Astrocyte (in vitro differentiated cells and primary cell): ENCODE measurements around the gene UROC1. TPM values are rescaled to one million over a fixed set of nuclear protein-coding genes. Genes with fewer than 3 reads are reported as not detected.

Experiments used
- DNase-seq: peaks from one replicate; pipeline ENCODE4 v3.0.0-alpha.2; 2010; ENCODE audit warnings: low read depth
- FAIRE-seq: peaks from 2 replicates; lab custom pipeline; 2011; peaks lifted over from hg19 to GRCh38; lab: Jason Lieb, UNC
- H2AFZ ChIP-seq: 2 replicates; pipeline ENCODE4 v1.6.0; 2012; ENCODE audit warnings: low read depth, low read length, inconsistent platforms
- H3K27ac ChIP-seq: 2 replicates; pipeline ENCODE4 v1.5.1; 2011; ENCODE audit warnings: low read depth, low read length, inconsistent platforms
- H3K27me3 ChIP-seq: 2 replicates; pipeline ENCODE4 v1.6.0; 2011; ENCODE audit warnings: low read length, inconsistent platforms; ENCODE audit not compliant: insufficient read depth
- H3K36me3 ChIP-seq: 2 replicates; pipeline ENCODE4 v1.5.1; 2011; ENCODE audit warnings: low read length, inconsistent platforms; ENCODE audit not compliant: insufficient read depth
- H3K4me1 ChIP-seq: 2 replicates; pipeline ENCODE4 v1.5.1; 2011; ENCODE audit warnings: low read length, inconsistent platforms; ENCODE audit not compliant: insufficient read depth
- H3K4me2 ChIP-seq: 2 replicates; pipeline ENCODE4 v1.6.0; 2012; ENCODE audit warnings: low read length, inconsistent platforms
- H3K4me3 ChIP-seq: 2 replicates; pipeline ENCODE4 v1.5.1; 2011; ENCODE audit warnings: low read depth, mild to moderate bottlenecking, low read length, inconsistent platforms; ENCODE audit not compliant: insufficient read depth
- H3K79me2 ChIP-seq: 2 replicates; pipeline ENCODE4 v1.6.0; 2012; ENCODE audit warnings: mild to moderate bottlenecking, low read length, inconsistent platforms; ENCODE audit not compliant: insufficient read depth
- H3K9ac ChIP-seq: 2 replicates; pipeline ENCODE4 v1.6.0; 2012; ENCODE audit warnings: mild to moderate bottlenecking, low read length, inconsistent platforms
- H3K9me3 ChIP-seq: 2 replicates; pipeline ENCODE4 v1.5.1; 2012; ENCODE audit warnings: low read depth, mild to moderate bottlenecking, low read length, inconsistent platforms; ENCODE audit not compliant: insufficient read depth
- H4K20me1 ChIP-seq: 2 replicates; pipeline ENCODE4 v1.6.0; 2012; ENCODE audit warnings: low read length, inconsistent platforms; ENCODE audit not compliant: insufficient read depth
- H3K27ac Mint-ChIP-seq: one replicate; pipeline ENCODE4 v1.8.0; 2021; ENCODE audit warnings: mild to moderate bottlenecking, mixed read lengths; ENCODE audit not compliant: unreplicated experiment
- H3K27me3 Mint-ChIP-seq: one replicate; pipeline ENCODE4 v1.8.0; 2021; ENCODE audit warnings: low read depth, mixed read lengths; ENCODE audit not compliant: unreplicated experiment
- H3K36me3 Mint-ChIP-seq: one replicate; pipeline ENCODE4 v1.8.0; 2021; ENCODE audit warnings: low read depth, mixed read lengths; ENCODE audit not compliant: unreplicated experiment
- H3K4me1 Mint-ChIP-seq: one replicate; pipeline ENCODE4 v1.8.0; 2021; ENCODE audit warnings: low read depth, mixed read lengths; ENCODE audit not compliant: unreplicated experiment
- H3K4me3 Mint-ChIP-seq: one replicate; pipeline ENCODE4 v1.8.0; 2021; ENCODE audit warnings: mild to moderate bottlenecking, moderate library complexity, mixed read lengths; ENCODE audit not compliant: unreplicated experiment
- H3K9me3 Mint-ChIP-seq: one replicate; pipeline ENCODE4 v1.8.0; 2021; ENCODE audit warnings: mild to moderate bottlenecking, mixed read lengths; ENCODE audit not compliant: unreplicated experiment
- EZH2 ChIP-seq: IDR thresholded peaks from 2 replicates; pipeline ENCODE4 v1.6.1; 2012; ENCODE audit warnings: mild to moderate bottlenecking, low read length, inconsistent platforms; ENCODE audit not compliant: insufficient read depth
- total RNA-seq: library from RNA; stranded (reverse); gene quantifications from 2 replicates; pipeline ENCODE4 v1.2.1, GENCODE V29; 2021
- TF ChIP-seq, protein P1 (sequence below): IDR thresholded peaks from 2 replicates; pipeline ENCODE4 v1.5.1; 2011; ENCODE audit warnings: low read depth, mild to moderate bottlenecking, inconsistent platforms, low read length, moderate library complexity; ENCODE audit not compliant: insufficient read depth

The UROC1 gene
- total RNA-seq, 1 donor from 2014 or later: not detected

DNA sequence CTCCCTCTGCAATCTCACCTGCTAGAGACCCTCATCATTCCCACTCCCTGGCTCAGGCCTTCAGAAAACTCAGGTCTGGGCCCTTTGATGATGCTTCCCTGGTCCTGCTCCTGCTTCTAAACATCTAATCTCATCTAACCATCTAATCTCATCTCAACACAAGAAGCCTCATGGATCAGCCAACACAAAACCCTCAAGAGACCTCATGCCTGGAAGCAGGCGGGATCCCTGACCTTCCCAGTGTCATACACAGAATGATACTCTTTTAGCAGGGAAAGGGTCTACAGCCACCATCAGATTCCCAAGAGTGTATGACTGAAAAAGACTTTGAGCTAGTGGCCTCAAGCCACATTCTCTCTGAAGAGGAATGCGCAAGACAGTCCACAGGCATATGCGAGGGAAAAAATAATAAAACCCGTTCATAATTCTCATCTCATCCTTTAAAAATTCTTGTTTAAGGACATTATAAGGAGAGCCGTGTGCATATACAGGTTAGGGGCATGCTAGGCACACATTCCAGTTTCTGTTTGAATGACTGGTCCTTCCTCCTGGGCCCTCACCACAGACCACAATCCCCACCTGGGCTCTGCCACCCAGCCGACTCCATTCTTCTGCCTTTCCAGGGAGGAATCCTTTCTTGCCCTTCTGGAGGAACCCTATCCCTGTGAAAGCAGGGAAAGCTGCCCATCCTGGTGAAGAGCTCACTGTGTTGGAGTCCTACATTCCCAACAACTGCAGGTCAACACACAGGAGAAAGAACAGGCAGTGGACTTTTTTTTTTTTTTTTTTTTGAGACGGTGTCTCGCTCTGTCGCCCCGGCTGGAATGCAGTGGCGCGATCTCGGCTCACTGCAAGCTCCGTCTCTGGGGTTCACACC is 44.0 kb downstream of the UROC1 start:
- peak overlapping the region; percentile 97 for H3K4me3 Mint-ChIP-seq
- H3K36me3 ChIP-seq: peaks cover 17% of the 10 kb centered on the region
- H3K4me3 ChIP-seq: no peak overlapping the region

GRCh38 chr3:126472277-126473006 is 45.1 kb downstream of the UROC1 start:
- DNase-seq (peak; percentile 96), FAIRE-seq (peak; percentile 45)
- Mint-ChIP-seq H3K9me3 (peaks cover 2% of the 10 kb centered on the region), H3K27ac (peak overlapping the region; percentile 43), H3K27me3 (no peaks in the 10 kb centered on the region), H3K4me1 (peaks cover 36% of the 10 kb centered on the region), H3K4me3 (peak overlapping the region; percentile 61), H3K36me3 (peaks cover 21% of the 10 kb centered on the region)
- no peak overlapping the region for H3K9ac ChIP-seq
- no peak overlapping the region for H2AFZ ChIP-seq
- H3K4me1 ChIP-seq: peaks cover 35% of the 10 kb centered on the region
- peaks cover 74% of the 10 kb centered on the region for H4K20me1 ChIP-seq
- no peaks in the 10 kb centered on the region for H3K9me3 ChIP-seq
- no peak overlapping the region for H3K27ac ChIP-seq
- no peaks in the 10 kb centered on the region for H3K27me3 ChIP-seq
- H3K4me3 ChIP-seq: no peak overlapping the region
- peaks cover 27% of the 10 kb centered on the region for H3K36me3 ChIP-seq
- peak overlapping the region; percentile 99 for H3K4me2 ChIP-seq
- H3K79me2 ChIP-seq: peaks cover 69% of the 10 kb centered on the region
- no peak for TF ChIP-seq EZH2
- TF ChIP-seq, protein P1, sequence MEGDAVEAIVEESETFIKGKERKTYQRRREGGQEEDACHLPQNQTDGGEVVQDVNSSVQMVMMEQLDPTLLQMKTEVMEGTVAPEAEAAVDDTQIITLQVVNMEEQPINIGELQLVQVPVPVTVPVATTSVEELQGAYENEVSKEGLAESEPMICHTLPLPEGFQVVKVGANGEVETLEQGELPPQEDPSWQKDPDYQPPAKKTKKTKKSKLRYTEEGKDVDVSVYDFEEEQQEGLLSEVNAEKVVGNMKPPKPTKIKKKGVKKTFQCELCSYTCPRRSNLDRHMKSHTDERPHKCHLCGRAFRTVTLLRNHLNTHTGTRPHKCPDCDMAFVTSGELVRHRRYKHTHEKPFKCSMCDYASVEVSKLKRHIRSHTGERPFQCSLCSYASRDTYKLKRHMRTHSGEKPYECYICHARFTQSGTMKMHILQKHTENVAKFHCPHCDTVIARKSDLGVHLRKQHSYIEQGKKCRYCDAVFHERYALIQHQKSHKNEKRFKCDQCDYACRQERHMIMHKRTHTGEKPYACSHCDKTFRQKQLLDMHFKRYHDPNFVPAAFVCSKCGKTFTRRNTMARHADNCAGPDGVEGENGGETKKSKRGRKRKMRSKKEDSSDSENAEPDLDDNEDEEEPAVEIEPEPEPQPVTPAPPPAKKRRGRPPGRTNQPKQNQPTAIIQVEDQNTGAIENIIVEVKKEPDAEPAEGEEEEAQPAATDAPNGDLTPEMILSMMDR: no peak

More for the DNA sequence above, 44.0 kb downstream of the UROC1 start:
- Histone ChIP-seq H3K9ac (no peak overlapping the region), H2AFZ (no peak overlapping the region), H3K27me3 (no peaks in the 10 kb centered on the region), H3K4me1 (peaks cover 35% of the 10 kb centered on the region), H3K27ac (no peak overlapping the region), H3K9me3 (no peaks in the 10 kb centered on the region), H3K4me2 (peak overlapping the region; percentile 99), H4K20me1 (peaks cover 63% of the 10 kb centered on the region), H3K79me2 (peaks cover 61% of the 10 kb centered on the region)
- TF ChIP-seq, protein P1: no peak
- no peak for TF ChIP-seq EZH2
- peaks cover 2% of the 10 kb centered on the region for H3K9me3 Mint-ChIP-seq
- H3K36me3 Mint-ChIP-seq: peaks cover 17% of the 10 kb centered on the region
- peaks cover 32% of the 10 kb centered on the region for H3K4me1 Mint-ChIP-seq
- DNase-seq (no peak), FAIRE-seq (no peak)
- no peaks in the 10 kb centered on the region for H3K27me3 Mint-ChIP-seq
- peak overlapping the region; percentile 84 for H3K27ac Mint-ChIP-seq
